B cell (primary cell): Measurements from ENCODE around the gene GINM1. TPM values are rescaled to one million over a fixed set of nuclear protein-coding genes. Genes with fewer than 3 reads are reported as not detected.
A peak's percentile ranks its signal among the peaks of the same experiment; 100 is the strongest.

Source experiments
- ATAC-seq: fragments of 200-7000 bp; cut with Tn5 transposase; one replicate; pipeline ENCODE4 v1.10.0; 2021; ENCODE audit warnings: low read depth, mild to moderate bottlenecking, moderate number of reproducible peaks, moderate library complexity
- CTCF ChIA-PET: fragments of 350-600 bp; sonication (Branson Sonifier 250); formaldehyde crosslinking; loops from one replicate; lab custom pipeline; 2021; ENCODE audit warnings: antibody characterized with exemption, inconsistent platforms; lab: Charles Lee
- POLR2A ChIA-PET: fragments of 350-600 bp; sonication (Branson Sonifier 250); formaldehyde crosslinking; loops from one replicate; lab custom pipeline; 2021; ENCODE audit warnings: antibody characterized with exemption; lab: Charles Lee
- DNase-seq: peaks from one replicate; pipeline ENCODE4 v3.0.0; 2013
- H2AFZ ChIP-seq: 2 replicates; pipeline ENCODE4 v1.6.1; 2012; ENCODE audit warnings: mild to moderate bottlenecking, low read depth, low read length; ENCODE audit not compliant: insufficient read depth, poor library complexity, severe bottlenecking
- H3K27ac ChIP-seq, 2 donors: 1 replicate in 1 of 2; 2 replicates in 1 of 2; pipeline ENCODE4 v1.5.1; 2012 to 2013; ENCODE audit warnings: low read length in 2 of 2, mild to moderate bottlenecking in 2 of 2, moderate library complexity in 1 of 2
- H3K27me3 ChIP-seq, 4 experiments: fragments of 200-600 bp in 1 of 4; sonication (generic) in 1 of 4; replicated peaks in 1 of 4; 1 replicate in 2 of 4; 2 replicates in 2 of 4; pipeline versions ENCODE4 v1.6.1 to v1.7.0; 2013 to 2016; ENCODE audit warnings: low read length in 3 of 4, mild to moderate bottlenecking in 2 of 4, mixed read lengths in 1 of 4, moderate library complexity in 1 of 4; ENCODE audit not compliant: insufficient read depth in 4 of 4, control insufficient read depth in 3 of 4; ENCODE audit errors: control extremely low read depth in 1 of 4
- H3K36me3 ChIP-seq, 2 experiments: replicated peaks in 1 of 2; 1 replicate in 1 of 2; 2 replicates in 1 of 2; pipeline versions ENCODE4 v1.6.1 to v1.7.1; 2013; ENCODE audit warnings: low read length in 1 of 2; ENCODE audit not compliant: insufficient read depth in 2 of 2, control insufficient read depth in 1 of 2; ENCODE audit errors: control extremely low read depth in 1 of 2, extremely low read depth in 1 of 2
- H3K4me1 ChIP-seq, 2 donors: fragments of 200-600 bp in 1 of 2; sonication (generic) in 1 of 2; 1 replicate in 1 of 2; 2 replicates in 1 of 2; pipeline versions ENCODE4 v1.5.1 to v1.6.1; 2013 to 2017; ENCODE audit warnings: low read length in 2 of 2; ENCODE audit not compliant: control insufficient read depth in 2 of 2, insufficient read depth in 2 of 2
- H3K4me2 ChIP-seq: replicated peaks from 2 replicates; pipeline ENCODE3; 2012; ENCODE audit warnings: mild to moderate bottlenecking, low read depth, low read length; ENCODE audit not compliant: poor library complexity, severe bottlenecking
- H3K4me3 ChIP-seq, 5 experiments: fragments of 200-600 bp in 1 of 5; sonication (generic) in 1 of 5; 1 replicate in 3 of 5; 2 replicates in 2 of 5; pipeline versions ENCODE4 v1.5.1 to v1.7.0; 2011 to 2016; ENCODE audit warnings: low read length in 4 of 5, mild to moderate bottlenecking in 4 of 5, low read depth in 2 of 5, control low read depth in 1 of 5, moderate library complexity in 1 of 5; ENCODE audit not compliant: insufficient read depth in 1 of 5; ENCODE audit errors: control extremely low read depth in 1 of 5, extremely low read depth in 1 of 5
- H3K79me2 ChIP-seq: fragments of 200-600 bp; sonication (generic); one replicate; pipeline ENCODE4 v1.6.0; 2016; ENCODE audit warnings: low read length; ENCODE audit not compliant: control insufficient read depth, insufficient read depth
- H3K9ac ChIP-seq: fragments of 200-600 bp; sonication (generic); 2 replicates; pipeline ENCODE4 v1.6.1; 2017; ENCODE audit warnings: mild to moderate bottlenecking, low read length, moderate library complexity
- H3K9me3 ChIP-seq, 3 donors: one replicate each; pipeline versions ENCODE4 v1.6.1 to v1.7.1; 2013; ENCODE audit warnings: low read length in 2 of 3; ENCODE audit not compliant: control insufficient read depth in 2 of 3, insufficient read depth in 1 of 3; ENCODE audit errors: control extremely low read depth in 1 of 3
- H4K20me1 ChIP-seq: 2 replicates; pipeline ENCODE4 v1.6.0; 2012; ENCODE audit warnings: mild to moderate bottlenecking, low read length; ENCODE audit not compliant: insufficient read depth, control insufficient read depth, poor library complexity, severe bottlenecking
- H3K27ac Mint-ChIP-seq: one replicate; pipeline ENCODE4 v1.8.0; 2021; ENCODE audit warnings: mixed read lengths
- H3K27me3 Mint-ChIP-seq: one replicate; pipeline ENCODE4 v1.8.0; 2021; ENCODE audit warnings: mixed read lengths
- H3K4me1 Mint-ChIP-seq: one replicate; pipeline ENCODE4 v1.8.0; 2021; ENCODE audit warnings: mixed read lengths
- H3K4me3 Mint-ChIP-seq: one replicate; pipeline ENCODE4 v1.8.0; 2021; ENCODE audit warnings: mixed read lengths
- H3K9me3 Mint-ChIP-seq: one replicate; pipeline ENCODE4 v1.8.0; 2022; ENCODE audit warnings: mixed read lengths; ENCODE audit not compliant: insufficient read depth
- EZH2 ChIP-seq: IDR thresholded peaks from 2 replicates; pipeline ENCODE4 v1.6.1; 2012; ENCODE audit warnings: borderline replicate concordance, low read depth, mild to moderate bottlenecking, moderate library complexity, low read length; ENCODE audit not compliant: insufficient read depth, poor library complexity, severe bottlenecking
- WGBS: methylation state at CpG from one replicate; pipeline ENCODE4 v1.1.5; 2013; ENCODE audit warnings: missing lambda C conversion rate; ENCODE audit not compliant: insufficient coverage; 5-methylcytosine and 5-hydroxymethylcytosine counted together
- intact Hi-C: fragments of 100-400 bp; cut with micrococcal nuclease; formaldehyde crosslinking; loops from one replicate; pipeline ENCODE4 v1.10.0; 2022
- polyA plus RNA-seq: library from polyadenylated mRNA; depleted of rRNA; stranded (reverse); fragments of >200 nt; gene quantifications from 2 replicates; pipeline ENCODE4 v1.2.3, GENCODE V29; 2012
- total RNA-seq, 2 donors: library from RNA; stranded (reverse); fragments of 120-200 nt in 1 of 2; gene quantifications; 1 replicate in 1 of 2; 2 replicates in 1 of 2; pipeline versions ENCODE4 v1.2.3 to v1.2.4, GENCODE V29; 2013 to 2022
- TF ChIP-seq, protein P1 (sequence below): fragments of 200-600 bp; IDR thresholded peaks from one replicate; pipeline ENCODE4 v1.8.0; 2022; ENCODE audit warnings: antibody characterized with exemption, mild to moderate bottlenecking

The GINM1 gene
- total and polyA plus RNA-seq, 2 donors (not counting 1 experiment from before 2014, with no cell fraction given) = 14.4 to 23.0 TPM

DNA sequence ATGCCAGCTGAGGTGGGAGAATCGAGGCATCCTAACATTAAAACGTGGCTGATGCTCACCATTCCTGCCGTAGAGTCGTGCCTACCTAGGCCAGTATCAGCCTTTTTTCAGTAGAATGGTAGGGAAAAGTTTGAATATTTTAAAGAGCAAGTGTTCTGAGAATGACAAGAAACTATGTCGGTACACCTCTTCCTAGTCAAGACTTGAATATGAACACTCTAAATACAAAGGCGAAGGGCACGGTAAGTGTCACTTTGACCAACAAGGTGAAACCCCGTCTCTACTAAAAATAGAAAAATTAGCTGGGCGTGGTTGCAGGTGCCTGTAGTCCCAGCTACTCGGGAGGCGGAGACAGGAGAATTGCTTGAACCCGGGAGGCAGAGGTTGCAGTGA is 1.0 kb downstream of the GINM1 start:
- Histone ChIP-seq H3K36me3 (peaks cover 0 to 3% of the 10 kb centered on the region in 2 experiments), H3K27me3 (no peaks in the 10 kb centered on the region), H3K4me1 (peaks cover 13 to 26% of the 10 kb centered on the region in 2 donors), H3K4me3 (peak overlapping the region; percentile 63 to 100 (median 84)), H3K9me3 (no peaks in the 10 kb centered on the region), H3K9ac (peak overlapping the region; percentile 99), H3K27ac (peak overlapping the region; percentile 84 to 92), H4K20me1 (peaks cover 28% of the 10 kb centered on the region), H3K79me2 (peaks cover 51% of the 10 kb centered on the region), H2AFZ (peak overlapping the region; percentile 97), H3K4me2 (peak overlapping the region; percentile 78)
- 24% methylated on average over 8 of the region's 12 CpGs for WGBS
- H3K27me3 Mint-ChIP-seq = no peaks in the 10 kb centered on the region
- TF ChIP-seq, protein P1, sequence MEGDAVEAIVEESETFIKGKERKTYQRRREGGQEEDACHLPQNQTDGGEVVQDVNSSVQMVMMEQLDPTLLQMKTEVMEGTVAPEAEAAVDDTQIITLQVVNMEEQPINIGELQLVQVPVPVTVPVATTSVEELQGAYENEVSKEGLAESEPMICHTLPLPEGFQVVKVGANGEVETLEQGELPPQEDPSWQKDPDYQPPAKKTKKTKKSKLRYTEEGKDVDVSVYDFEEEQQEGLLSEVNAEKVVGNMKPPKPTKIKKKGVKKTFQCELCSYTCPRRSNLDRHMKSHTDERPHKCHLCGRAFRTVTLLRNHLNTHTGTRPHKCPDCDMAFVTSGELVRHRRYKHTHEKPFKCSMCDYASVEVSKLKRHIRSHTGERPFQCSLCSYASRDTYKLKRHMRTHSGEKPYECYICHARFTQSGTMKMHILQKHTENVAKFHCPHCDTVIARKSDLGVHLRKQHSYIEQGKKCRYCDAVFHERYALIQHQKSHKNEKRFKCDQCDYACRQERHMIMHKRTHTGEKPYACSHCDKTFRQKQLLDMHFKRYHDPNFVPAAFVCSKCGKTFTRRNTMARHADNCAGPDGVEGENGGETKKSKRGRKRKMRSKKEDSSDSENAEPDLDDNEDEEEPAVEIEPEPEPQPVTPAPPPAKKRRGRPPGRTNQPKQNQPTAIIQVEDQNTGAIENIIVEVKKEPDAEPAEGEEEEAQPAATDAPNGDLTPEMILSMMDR = no peak
- TF ChIP-seq EZH2 = no peak
- peak overlapping the region; percentile 93 for H3K27ac Mint-ChIP-seq
- POLR2A ChIA-PET = interaction anchor here (0.6 kb wide), 1 partner anchor 38 kb away, joined by 3 read pairs; no protein-coding TSS in a partner anchor
- peaks cover 25% of the 10 kb centered on the region for H3K4me1 Mint-ChIP-seq
- no peak for DNase-seq
- no peak for ATAC-seq
- intact Hi-C loops = loop anchor here (5.0 to 10.0 kb wide), 3 partner anchors 438 to 1825 kb away; partner anchors contain the start of gene ZBTB2
- H3K9me3 Mint-ChIP-seq = no peaks in the 10 kb centered on the region
- H3K4me3 Mint-ChIP-seq = peak overlapping the region; percentile 94
- CTCF ChIA-PET = no interaction called here

DNA sequence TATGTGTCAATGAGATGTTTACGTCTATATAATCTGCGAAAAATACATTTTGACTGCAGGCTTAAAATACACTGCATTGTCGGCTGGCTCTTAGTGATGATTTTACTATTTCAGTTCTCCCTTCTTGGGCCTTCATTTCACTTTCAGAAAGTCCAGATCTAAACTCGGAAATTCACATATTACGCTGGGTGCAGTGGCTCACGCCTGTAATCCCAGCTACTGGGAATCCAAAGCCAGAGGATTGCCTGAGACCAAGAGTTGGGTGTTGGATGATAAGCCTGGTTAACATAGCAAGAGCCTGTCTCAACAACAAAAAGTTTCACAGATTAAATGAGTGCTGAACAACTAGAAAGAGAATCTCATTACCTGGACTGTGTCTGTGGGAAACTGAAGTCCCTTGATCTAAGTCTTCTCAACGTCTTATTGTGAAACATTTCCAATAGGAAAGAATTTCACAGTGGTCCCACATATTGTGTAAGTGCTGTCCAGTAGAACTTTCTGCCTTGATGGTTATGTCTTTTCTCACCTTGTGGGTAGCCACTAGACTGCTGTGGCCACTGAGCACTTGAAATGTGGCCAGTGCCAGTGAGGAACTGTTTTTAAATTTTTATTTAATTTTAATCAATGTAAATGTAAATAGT is 1.9 kb downstream of the GINM1 start:
- Mint-ChIP-seq H3K27ac (peak overlapping the region; percentile 80), H3K27me3 (no peaks in the 10 kb centered on the region)

More for the DNA sequence above, 1.9 kb downstream of the GINM1 start:
- ChIA-PET POLR2A (interaction anchor here (0.6 kb wide), 1 partner anchor 39 kb away, joined by 3 read pairs; no protein-coding TSS in a partner anchor), CTCF (interaction anchor here (0.6 to 1.2 kb wide), 3 partner anchors 26 to 701 kb away, joined by 3 read pairs; no protein-coding TSS in a partner anchor)
- WGBS = 53% methylated on average over 2 of the region's 7 CpGs
- Histone ChIP-seq H3K4me3 (peak overlapping the region in 1 of 5 experiments; percentile 8), H4K20me1 (peaks cover 28% of the 10 kb centered on the region), H3K27me3 (no peaks in the 10 kb centered on the region), H2AFZ (no peak overlapping the region), H3K9ac (peak overlapping the region; percentile 99), H3K4me1 (peaks cover 13 to 26% of the 10 kb centered on the region in 2 donors), H3K9me3 (no peaks in the 10 kb centered on the region), H3K4me2 (peak overlapping the region; percentile 78), H3K27ac (peak overlapping the region in 1 of 2 donors; percentile 52), H3K36me3 (peaks cover 0 to 9% of the 10 kb centered on the region in 2 experiments), H3K79me2 (peaks cover 59% of the 10 kb centered on the region)
- intact Hi-C loops = loop anchor here (5.0 to 10.0 kb wide), 3 partner anchors 437 to 1824 kb away; partner anchors contain the start of gene ZBTB2
- DNase-seq (peak; percentile 22), ATAC-seq (no peak)
- Mint-ChIP-seq H3K9me3 (no peaks in the 10 kb centered on the region), H3K4me3 (peak overlapping the region; percentile 94), H3K4me1 (peaks cover 25% of the 10 kb centered on the region)
- TF ChIP-seq, protein P1 = no peak
- no peak for TF ChIP-seq EZH2
